NOMO-1 treated with DMSO at 0.1 percent for 48 hours (cell line): ENCODE results near the gene SPAG5.

Experiments
- DNase-seq: peaks from one replicate; lab custom pipeline; 2025; ENCODE audit not compliant: unreplicated experiment; lab: John Stamatoyannopoulos, UW

Gene SPAG5

GRCh38 chr17:28547623-28548416, 51.0 kb downstream of the SPAG5 start:
- peak; percentile 96 for DNase-seq

GRCh38 chr17:28547096-28547622, 51.7 kb downstream of the SPAG5 start:
- DNase-seq: no peak

- DNase-seq: no peak
These were observed 52.9 kb downstream of the SPAG5 start for GRCh38 chr17:28545787-28546415.

GRCh38 chr17:28545141-28545503, 53.7 kb downstream of the SPAG5 start:
- DNase-seq: no peak

- no peak for DNase-seq
These were observed 54.3 kb downstream of the SPAG5 start for GRCh38 chr17:28544402-28545140.

- no peak for DNase-seq
These were observed 57.4 kb downstream of the SPAG5 start for GRCh38 chr17:28541439-28541838.

GRCh38 chr17:28540231-28540630, 58.6 kb downstream of the SPAG5 start:
- no peak for DNase-seq

GRCh38 chr17:28538296-28538895, 60.4 kb downstream of the SPAG5 start:
- no peak for DNase-seq

GRCh38 chr17:28537219-28537610, 61.6 kb downstream of the SPAG5 start:
- DNase-seq: no peak

GRCh38 chr17:28536532-28537218, 62.1 kb downstream of the SPAG5 start:
- DNase-seq: no peak

GRCh38 chr17:28534740-28535375, 64.0 kb downstream of the SPAG5 start:
- no peak for DNase-seq

- no peak for DNase-seq
These were observed 65.6 kb downstream of the SPAG5 start for GRCh38 chr17:28533091-28533807.

- no peak for DNase-seq
These were observed 66.5 kb downstream of the SPAG5 start for GRCh38 chr17:28532050-28532960.

- no peak for DNase-seq
These were observed 67.9 kb downstream of the SPAG5 start for GRCh38 chr17:28530926-28531325.

GRCh38 chr17:28530250-28530649, 68.6 kb downstream of the SPAG5 start:
- DNase-seq: no peak

GRCh38 chr17:28529013-28529400, 69.8 kb downstream of the SPAG5 start:
- DNase-seq: no peak

GRCh38 chr17:28528327-28529012, 70.4 kb downstream of the SPAG5 start:
- DNase-seq: no peak

- DNase-seq: no peak
These were observed 71.0 kb downstream of the SPAG5 start for GRCh38 chr17:28527859-28528258.
